Loucy (cell line): ENCODE measurements around the gene ROBO1.
A peak's percentile ranks its signal among the peaks of the same experiment; 100 is the strongest.
"Not testable (repeated sequence)": the region's sequence is repeated elsewhere in the genome, so short reads cannot be mapped to it uniquely, and the experiment has no call there.

Experiments
- H2AFZ ChIP-seq: fragments of 200-600 bp; sonication (generic); 2 replicates; pipeline ENCODE4 v1.6.0; 2016; ENCODE audit warnings: antibody characterized with exemption, mild to moderate bottlenecking, low read length, moderate library complexity
- H3F3A ChIP-seq: fragments of 200-600 bp; 2 replicates; pipeline ENCODE4 v1.6.0; 2016; ENCODE audit warnings: antibody characterized with exemption, low read depth, mild to moderate bottlenecking
- H3K27me3 ChIP-seq: fragments of 200-600 bp; sonication (generic); 2 replicates; pipeline ENCODE4 v1.6.1; 2014; ENCODE audit warnings: low read length, mild to moderate bottlenecking; ENCODE audit not compliant: insufficient read depth, poor library complexity, severe bottlenecking
- H3K36me3 ChIP-seq: fragments of 200-600 bp; sonication (generic); 2 replicates; pipeline ENCODE4 v1.6.1; 2016; ENCODE audit warnings: low read length; ENCODE audit not compliant: insufficient read depth
- H3K4me1 ChIP-seq: fragments of 200-600 bp; sonication (generic); 2 replicates; pipeline ENCODE4 v1.5.1; 2014; ENCODE audit warnings: low read length, mild to moderate bottlenecking; ENCODE audit not compliant: insufficient read depth, poor library complexity, severe bottlenecking
- H3K4me2 ChIP-seq: fragments of 200-600 bp; sonication (generic); 2 replicates; pipeline ENCODE4 v1.6.0; 2014; ENCODE audit warnings: antibody characterized with exemption, low read length, low read depth, mild to moderate bottlenecking; ENCODE audit not compliant: poor library complexity, severe bottlenecking
- H3K4me3 ChIP-seq: fragments of 200-600 bp; sonication (generic); 2 replicates; pipeline ENCODE4 v1.5.1; 2014; ENCODE audit warnings: low read length, mild to moderate bottlenecking, mixed read lengths; ENCODE audit not compliant: poor library complexity, severe bottlenecking
- H3K79me2 ChIP-seq: fragments of 200-600 bp; sonication (generic); 2 replicates; pipeline ENCODE4 v1.6.1; 2014; ENCODE audit warnings: low read length; ENCODE audit not compliant: insufficient read depth
- H3K9ac ChIP-seq: fragments of 200-600 bp; sonication (generic); 2 replicates; pipeline ENCODE4 v1.6.0; 2014; ENCODE audit warnings: mild to moderate bottlenecking, low read depth, low read length, moderate library complexity; ENCODE audit not compliant: poor library complexity, severe bottlenecking
- H3K9me2 ChIP-seq: fragments of 200-600 bp; sonication (generic); replicated peaks from 2 replicates; pipeline ENCODE4 v1.6.1; 2016; ENCODE audit warnings: low read depth, low read length, mixed read lengths
- H3K9me3 ChIP-seq: fragments of 200-600 bp; sonication (generic); 2 replicates; pipeline ENCODE4 v1.6.1; 2014; ENCODE audit warnings: mild to moderate bottlenecking, antibody characterized with exemption, low read length, low read depth; ENCODE audit not compliant: insufficient read depth
- H4K20me1 ChIP-seq: fragments of 200-600 bp; sonication (generic); 2 replicates; pipeline ENCODE4 v1.6.0; 2014; ENCODE audit warnings: antibody characterized with exemption, low read length, mild to moderate bottlenecking; ENCODE audit not compliant: insufficient read depth, poor library complexity, severe bottlenecking
- EZH2phosphoT487 ChIP-seq: fragments of 200-600 bp; IDR thresholded peaks from 2 replicates; pipeline ENCODE4 v1.6.1; 2018; ENCODE audit warnings: antibody characterized with exemption, mild to moderate bottlenecking, moderate library complexity, borderline replicate concordance
- TF ChIP-seq, protein P1 (sequence below): fragments of 200-600 bp; sonication (generic); conservative IDR thresholded peaks from 2 replicates; pipeline ENCODE4 v1.5.1; 2014; ENCODE audit warnings: mild to moderate bottlenecking, antibody characterized with exemption, low read length

Gene ROBO1

DNA sequence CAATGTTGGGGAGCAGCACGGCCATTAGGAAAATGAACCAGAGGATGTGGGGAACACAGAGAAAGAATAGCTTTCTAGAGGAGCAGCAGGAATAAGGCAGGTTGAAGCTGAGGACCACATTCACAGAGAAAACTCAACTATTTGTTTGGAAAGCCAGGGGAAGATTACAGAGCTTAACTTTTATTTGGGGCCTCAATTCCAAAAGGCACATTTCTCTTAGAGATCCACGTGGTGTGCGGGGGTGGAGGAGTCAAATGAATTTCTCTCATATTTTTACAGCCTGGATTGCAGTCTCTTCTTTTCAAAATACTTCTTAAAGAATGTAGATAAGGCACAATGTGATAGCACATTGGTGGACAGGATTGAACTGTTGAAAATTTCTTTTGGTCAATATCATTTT is 253.7 kb downstream of the ROBO1 start:
- no peaks in the 10 kb centered on the region for H4K20me1 ChIP-seq
- no peaks in the 10 kb centered on the region for H3K4me1 ChIP-seq
- H3K79me2 ChIP-seq = no peaks in the 10 kb centered on the region
- H3K4me3 ChIP-seq = no peak overlapping the region
- no peak overlapping the region for H3K9ac ChIP-seq
- no peaks in the 10 kb centered on the region for H3K27me3 ChIP-seq
- no peak overlapping the region for H3K4me2 ChIP-seq
- no peaks in the 10 kb centered on the region for H3K9me3 ChIP-seq
- TF ChIP-seq, protein P1, sequence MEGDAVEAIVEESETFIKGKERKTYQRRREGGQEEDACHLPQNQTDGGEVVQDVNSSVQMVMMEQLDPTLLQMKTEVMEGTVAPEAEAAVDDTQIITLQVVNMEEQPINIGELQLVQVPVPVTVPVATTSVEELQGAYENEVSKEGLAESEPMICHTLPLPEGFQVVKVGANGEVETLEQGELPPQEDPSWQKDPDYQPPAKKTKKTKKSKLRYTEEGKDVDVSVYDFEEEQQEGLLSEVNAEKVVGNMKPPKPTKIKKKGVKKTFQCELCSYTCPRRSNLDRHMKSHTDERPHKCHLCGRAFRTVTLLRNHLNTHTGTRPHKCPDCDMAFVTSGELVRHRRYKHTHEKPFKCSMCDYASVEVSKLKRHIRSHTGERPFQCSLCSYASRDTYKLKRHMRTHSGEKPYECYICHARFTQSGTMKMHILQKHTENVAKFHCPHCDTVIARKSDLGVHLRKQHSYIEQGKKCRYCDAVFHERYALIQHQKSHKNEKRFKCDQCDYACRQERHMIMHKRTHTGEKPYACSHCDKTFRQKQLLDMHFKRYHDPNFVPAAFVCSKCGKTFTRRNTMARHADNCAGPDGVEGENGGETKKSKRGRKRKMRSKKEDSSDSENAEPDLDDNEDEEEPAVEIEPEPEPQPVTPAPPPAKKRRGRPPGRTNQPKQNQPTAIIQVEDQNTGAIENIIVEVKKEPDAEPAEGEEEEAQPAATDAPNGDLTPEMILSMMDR = no peak
- no peak for TF ChIP-seq EZH2phosphoT487
- H2AFZ ChIP-seq = no peak overlapping the region
- H3K36me3 ChIP-seq = no peaks in the 10 kb centered on the region
- no peaks in the 10 kb centered on the region for H3F3A ChIP-seq
- no peaks in the 10 kb centered on the region for H3K9me2 ChIP-seq

DNA sequence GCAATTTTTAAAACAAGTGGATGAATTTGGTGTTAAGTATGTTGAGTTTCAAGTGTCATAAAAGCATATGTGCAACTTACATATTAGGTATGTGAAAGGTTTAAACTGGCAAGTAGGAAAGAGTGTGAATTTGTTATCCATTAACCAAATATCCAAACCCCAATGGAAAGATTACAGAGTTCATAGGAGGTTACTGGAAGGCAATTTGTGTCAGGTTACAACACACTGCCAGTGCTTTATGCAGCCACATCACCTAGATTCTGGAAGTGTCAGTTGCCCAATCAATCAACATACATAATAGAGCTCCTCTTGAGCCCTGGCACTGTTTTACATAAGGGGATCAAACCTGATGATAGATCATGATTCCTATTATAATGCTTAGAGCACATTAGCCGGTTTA is 261.0 kb downstream of the ROBO1 start:
- TF ChIP-seq, protein P1 = no peak
- no peak for TF ChIP-seq EZH2phosphoT487
- no peaks in the 10 kb centered on the region for H3K36me3 ChIP-seq
- no peak overlapping the region for H3K9ac ChIP-seq

DNA sequence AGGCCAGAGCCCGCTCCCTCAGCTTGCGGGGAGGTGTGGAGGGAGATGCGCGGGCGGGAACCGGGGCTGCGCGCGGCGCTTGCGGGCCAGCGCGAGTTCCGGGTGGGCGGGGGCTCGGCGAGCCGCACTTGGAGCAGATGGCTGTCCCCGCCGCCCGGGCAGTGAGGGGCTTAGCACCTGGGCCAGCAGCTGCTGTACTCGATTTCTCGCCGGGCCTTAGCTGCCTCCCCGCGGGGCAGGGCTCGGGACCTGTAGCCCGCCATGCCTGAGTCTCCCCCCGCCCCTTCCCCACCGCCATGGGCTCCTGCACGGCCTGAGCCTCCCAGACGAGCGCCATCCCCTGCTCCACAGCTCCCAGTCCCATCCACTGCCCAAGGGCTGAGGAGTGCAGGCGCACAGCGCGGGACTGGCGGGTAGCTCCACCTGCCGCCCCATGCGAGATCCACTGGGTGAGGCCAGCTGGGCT is 265.5 kb downstream of the ROBO1 start:
- not testable (repeated sequence) for H2AFZ ChIP-seq, H3K9me2 ChIP-seq, H4K20me1 ChIP-seq, H3K36me3 ChIP-seq, H3K9ac ChIP-seq, H3K4me3 ChIP-seq, H3F3A ChIP-seq, H3K9me3 ChIP-seq, H3K4me2 ChIP-seq, H3K79me2 ChIP-seq, H3K4me1 ChIP-seq, H3K27me3 ChIP-seq

More for the DNA sequence above, 261.0 kb downstream of the ROBO1 start:
- Histone ChIP-seq H3K4me3 (no peak overlapping the region), H3K9me3 (no peaks in the 10 kb centered on the region), H3K79me2 (no peaks in the 10 kb centered on the region), H3K4me1 (no peaks in the 10 kb centered on the region), H3K9me2 (no peaks in the 10 kb centered on the region), H4K20me1 (no peaks in the 10 kb centered on the region), H3K27me3 (no peaks in the 10 kb centered on the region), H3K4me2 (no peak overlapping the region), H2AFZ (no peak overlapping the region), H3F3A (no peaks in the 10 kb centered on the region)

DNA sequence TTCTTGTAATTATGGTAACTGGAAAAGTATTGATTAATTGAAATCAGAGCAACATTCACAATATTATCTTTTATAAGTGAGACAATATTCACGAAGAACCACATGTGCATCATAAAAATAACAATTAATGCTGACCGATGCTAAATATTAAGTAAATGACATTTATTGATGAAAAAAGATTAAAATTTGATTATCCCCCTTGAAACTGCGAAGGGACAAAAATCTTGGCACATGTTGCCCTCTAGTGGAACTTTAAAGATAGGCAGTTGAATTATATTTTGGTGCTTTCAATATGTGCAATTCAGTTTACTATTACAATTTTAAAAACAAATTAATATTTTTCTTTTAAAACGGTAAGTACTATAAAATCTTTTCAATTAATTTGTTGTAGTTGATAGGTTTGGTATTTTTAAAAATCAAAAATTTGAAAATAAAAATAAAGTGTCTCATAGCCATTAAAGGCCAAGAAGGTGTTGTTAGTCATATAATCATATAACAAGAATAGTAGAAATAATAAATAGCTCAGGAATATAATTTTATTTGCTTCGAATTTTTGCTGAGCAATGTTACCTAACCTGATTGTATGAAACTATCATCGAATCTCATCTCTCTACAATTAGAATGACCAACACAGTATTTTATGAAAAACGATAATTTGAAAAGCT is 270.2 kb downstream of the ROBO1 start:
- H3K4me1 ChIP-seq = no peaks in the 10 kb centered on the region
- no peaks in the 10 kb centered on the region for H3K36me3 ChIP-seq
- TF ChIP-seq EZH2phosphoT487 = no peak
- TF ChIP-seq, protein P1 = peak; percentile 75
- no peaks in the 10 kb centered on the region for H3F3A ChIP-seq
- no peak overlapping the region for H3K4me3 ChIP-seq
- no peak overlapping the region for H3K4me2 ChIP-seq
- H3K9me3 ChIP-seq = no peaks in the 10 kb centered on the region
- H4K20me1 ChIP-seq = no peaks in the 10 kb centered on the region
- no peak overlapping the region for H2AFZ ChIP-seq
- H3K79me2 ChIP-seq = no peaks in the 10 kb centered on the region
- no peaks in the 10 kb centered on the region for H3K9me2 ChIP-seq
- H3K27me3 ChIP-seq = no peaks in the 10 kb centered on the region
- no peak overlapping the region for H3K9ac ChIP-seq
